HG02884 (cell line): Measurements from ENCODE around the gene RNU6-8.

ENCODE experiments used
- ATAC-seq: cut with Tn5 transposase; IDR thresholded peaks from one replicate; pipeline ENCODE4 v1.9.1; 2021; ENCODE audit warnings: mild to moderate bottlenecking, moderate library complexity; ENCODE audit not compliant: unreplicated experiment

RNU6-8 gene

DNA sequence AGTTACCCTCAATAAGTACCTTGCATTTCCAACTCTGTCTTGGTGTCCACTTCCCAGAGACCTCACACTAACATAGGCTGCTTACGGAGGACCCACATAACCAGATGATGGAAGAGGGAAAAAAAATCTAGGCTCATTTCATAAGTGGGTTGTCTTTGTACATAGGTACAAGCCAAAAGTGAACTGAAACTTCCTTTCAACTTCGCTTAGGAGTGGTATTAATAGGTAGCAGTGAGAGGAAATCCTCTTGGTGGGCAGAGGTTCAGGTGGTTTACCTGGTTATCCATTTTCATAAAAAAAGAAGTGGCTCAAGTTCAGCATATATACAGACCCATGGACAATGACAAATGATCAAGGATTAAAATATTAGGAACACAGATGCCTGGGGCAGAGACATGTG is 37.0 kb downstream of the RNU6-8 start:
- ATAC-seq = no peak
